Right lobe of liver (tissue), 4 donors: ENCODE measurements around the gene UBXN1.

Experiments used
- POLR2A ChIP-seq: fragments of 450-650 bp; IDR thresholded peaks from one replicate; pipeline ENCODE4 v1.6.1; 2017; ENCODE audit warnings: antibody characterized with exemption, mild to moderate bottlenecking
- TF ChIP-seq, protein P1 (sequence below), 4 donors: fragments of 200-600 bp in 3 of 4; fragments of 450-650 bp in 1 of 4; IDR thresholded peaks; one replicate each; pipeline versions ENCODE4 v1.5.1 to v1.8.0; 2016 to 2022; ENCODE audit warnings: antibody characterized with exemption in 4 of 4, mild to moderate bottlenecking in 2 of 4
- donor health status: DM: no; HTN: no; CAD: no.
- donor health status: DM: no; HTN: no; CAD: no.
- donor health status: DM: no; HTN: yes; CAD: no.

GRCh38 chr11:62682518-62682917, 3.6 kb upstream of the UBXN1 start:
- TF ChIP-seq POLR2A: no peak
- TF ChIP-seq, protein P1, sequence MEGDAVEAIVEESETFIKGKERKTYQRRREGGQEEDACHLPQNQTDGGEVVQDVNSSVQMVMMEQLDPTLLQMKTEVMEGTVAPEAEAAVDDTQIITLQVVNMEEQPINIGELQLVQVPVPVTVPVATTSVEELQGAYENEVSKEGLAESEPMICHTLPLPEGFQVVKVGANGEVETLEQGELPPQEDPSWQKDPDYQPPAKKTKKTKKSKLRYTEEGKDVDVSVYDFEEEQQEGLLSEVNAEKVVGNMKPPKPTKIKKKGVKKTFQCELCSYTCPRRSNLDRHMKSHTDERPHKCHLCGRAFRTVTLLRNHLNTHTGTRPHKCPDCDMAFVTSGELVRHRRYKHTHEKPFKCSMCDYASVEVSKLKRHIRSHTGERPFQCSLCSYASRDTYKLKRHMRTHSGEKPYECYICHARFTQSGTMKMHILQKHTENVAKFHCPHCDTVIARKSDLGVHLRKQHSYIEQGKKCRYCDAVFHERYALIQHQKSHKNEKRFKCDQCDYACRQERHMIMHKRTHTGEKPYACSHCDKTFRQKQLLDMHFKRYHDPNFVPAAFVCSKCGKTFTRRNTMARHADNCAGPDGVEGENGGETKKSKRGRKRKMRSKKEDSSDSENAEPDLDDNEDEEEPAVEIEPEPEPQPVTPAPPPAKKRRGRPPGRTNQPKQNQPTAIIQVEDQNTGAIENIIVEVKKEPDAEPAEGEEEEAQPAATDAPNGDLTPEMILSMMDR (IDR thresholded peaks at IDR 0.05): no peak
